OCI-M1 (cell line): ENCODE measurements around the gene NRXN2.

Experiments
- DNase-seq: peaks from one replicate; lab custom pipeline; 2025; lab: John Stamatoyannopoulos, UW

NRXN2 gene

GRCh38 chr11:64723117-64723906 is at the start of gene NRXN2:
NRXN2 (minus strand) TSS chr11:64723197; CDS start chr11:64713699, 9,498 bp downstream.
- DNase-seq, result peak; percentile 82

GRCh38 chr11:64772303-64773018 is 49.5 kb upstream of the NRXN2 start:
- no peak for DNase-seq

DNA sequence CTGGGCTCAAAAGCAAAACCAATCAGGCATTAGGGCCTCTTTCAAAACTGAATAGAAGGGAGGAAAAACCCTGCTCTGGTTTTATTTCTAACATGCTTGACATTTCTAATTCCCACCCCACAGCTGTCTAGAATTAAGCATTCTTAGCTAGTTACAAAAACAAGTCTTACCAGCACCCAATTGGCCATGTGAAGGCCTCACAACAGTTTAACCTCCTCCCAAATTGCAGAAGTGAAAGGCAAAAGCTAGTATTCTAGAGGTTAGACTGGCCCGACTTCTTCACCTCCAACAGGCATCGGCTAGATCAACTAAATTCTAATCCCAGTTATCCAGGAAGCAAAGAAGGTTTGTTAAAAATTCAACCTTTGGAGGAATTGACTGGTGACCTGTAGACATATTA is 48.9 kb upstream of the NRXN2 start:
- DNase-seq, result no peak

DNA sequence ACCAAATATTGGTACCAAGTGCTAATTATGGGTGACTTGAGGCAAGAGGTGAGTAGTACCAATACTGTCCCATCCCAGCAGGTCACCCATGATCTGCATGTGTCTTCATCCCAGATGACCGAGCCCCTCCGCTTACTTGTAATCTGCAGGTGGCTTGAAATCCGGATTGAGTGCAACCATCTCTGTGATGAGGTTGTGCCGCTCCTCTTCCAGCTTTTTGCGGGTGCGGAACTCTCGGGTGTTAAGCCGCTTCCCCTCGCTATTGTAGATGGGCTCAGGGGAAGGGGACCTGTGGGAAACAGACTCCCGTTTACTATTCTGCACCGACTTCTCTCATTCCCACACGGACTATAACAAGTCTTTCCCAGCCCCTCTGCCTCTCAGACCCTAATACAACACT is 47.1 kb upstream of the NRXN2 start:
- no peak for DNase-seq

DNA sequence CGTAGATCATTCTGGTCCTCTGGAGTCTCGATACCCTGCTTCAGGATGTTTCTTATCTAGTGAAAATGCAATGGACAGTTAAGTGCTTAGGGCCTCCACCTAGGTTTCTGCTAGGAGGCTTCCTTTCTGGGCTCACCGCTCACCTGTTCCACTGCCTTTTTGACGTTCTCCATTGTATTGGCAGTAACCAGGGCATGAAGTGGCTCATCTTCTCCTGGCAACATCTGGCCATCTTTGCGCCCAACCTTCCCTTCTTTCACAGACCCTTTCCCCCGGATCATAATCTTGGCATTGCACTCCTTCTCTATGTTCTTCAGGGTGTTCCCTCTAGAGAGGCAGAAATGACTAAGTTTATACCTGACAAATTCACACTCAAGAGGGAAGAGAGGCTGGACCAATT is 46.3 kb upstream of the NRXN2 start:
- DNase-seq, result no peak

GRCh38 chr11:64768300-64768694 is 45.3 kb upstream of the NRXN2 start:
- DNase-seq, result no peak

DNA sequence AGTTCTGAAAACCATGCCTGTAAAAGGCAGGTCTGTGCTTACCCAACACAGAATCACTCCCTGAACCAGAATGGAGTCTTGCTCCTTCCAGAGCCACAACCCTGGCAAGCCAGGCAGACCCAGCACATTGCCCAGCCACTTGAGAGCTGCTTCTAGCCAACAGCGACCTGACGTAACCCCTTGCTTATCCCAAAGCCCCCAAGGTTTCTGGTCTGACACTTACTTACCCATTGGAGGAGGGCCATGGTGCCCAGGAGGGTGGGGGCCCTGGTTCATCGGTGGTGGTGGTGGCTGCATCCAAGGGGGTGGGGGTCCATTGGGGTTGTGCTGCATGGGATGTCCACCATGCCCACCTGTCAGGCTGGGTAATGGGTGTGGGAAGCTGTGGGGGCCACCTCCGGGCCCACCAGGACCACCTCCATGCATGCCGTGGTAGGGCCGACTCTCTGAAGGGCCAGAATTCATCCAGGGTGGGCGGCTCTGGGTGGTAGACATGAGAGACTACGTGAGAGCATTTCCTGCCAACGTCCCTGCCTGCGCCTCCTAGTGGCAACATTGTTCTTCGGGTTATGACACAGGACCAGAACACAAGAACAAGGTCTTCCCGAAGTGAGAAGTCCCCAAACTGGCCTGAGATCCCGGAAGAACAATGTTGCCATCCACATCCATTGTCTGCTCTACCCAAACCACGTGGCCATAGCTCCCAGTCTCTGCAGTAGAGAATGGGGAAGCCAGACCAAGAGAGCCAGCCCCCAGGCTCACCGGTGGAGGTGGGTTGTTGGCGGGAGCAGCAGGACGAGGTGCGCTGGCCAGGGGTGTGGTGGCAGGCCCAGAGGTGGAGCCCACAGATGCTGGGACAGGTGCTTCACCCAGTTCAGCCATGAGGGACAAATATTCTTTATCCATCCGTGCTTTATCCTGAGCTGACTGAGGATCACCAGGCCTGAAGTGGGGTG is 44.6 kb upstream of the NRXN2 start:
- DNase-seq, result peak; percentile 60

GRCh38 chr11:64766881-64767280 is 43.9 kb upstream of the NRXN2 start:
- no peak for DNase-seq

GRCh38 chr11:64765851-64766665 is 43.1 kb upstream of the NRXN2 start:
- DNase-seq, result no peak

- no peak for DNase-seq
Measured at GRCh38 chr11:64765291-64765850, 42.4 kb upstream of the NRXN2 start.

DNA sequence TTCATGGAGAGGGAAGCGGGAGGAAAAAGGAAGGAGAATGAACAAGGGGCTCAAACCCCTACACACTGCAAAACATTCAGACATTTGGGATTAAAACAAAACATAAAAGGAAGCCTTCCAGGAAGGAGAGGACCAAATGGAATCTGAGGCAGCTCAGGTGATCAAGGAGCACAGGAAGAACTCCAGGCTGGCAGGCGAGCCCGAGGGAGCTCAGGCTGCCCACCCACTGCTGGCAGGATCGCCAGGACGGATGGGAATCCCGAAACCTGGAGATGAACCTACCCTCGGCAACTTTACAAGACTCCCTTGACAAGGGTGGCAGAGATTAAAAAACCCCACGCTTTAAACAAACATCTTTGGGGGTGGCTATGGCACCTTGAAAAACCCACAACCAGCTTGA is 41.8 kb upstream of the NRXN2 start:
- DNase-seq, result no peak

GRCh38 chr11:64764040-64764611 is 41.1 kb upstream of the NRXN2 start:
- DNase-seq, result no peak

- DNase-seq, result no peak
Measured at GRCh38 chr11:64763526-64764039, 40.6 kb upstream of the NRXN2 start.

GRCh38 chr11:64762674-64763525 is 39.9 kb upstream of the NRXN2 start:
- peak; percentile 65 for DNase-seq

DNA sequence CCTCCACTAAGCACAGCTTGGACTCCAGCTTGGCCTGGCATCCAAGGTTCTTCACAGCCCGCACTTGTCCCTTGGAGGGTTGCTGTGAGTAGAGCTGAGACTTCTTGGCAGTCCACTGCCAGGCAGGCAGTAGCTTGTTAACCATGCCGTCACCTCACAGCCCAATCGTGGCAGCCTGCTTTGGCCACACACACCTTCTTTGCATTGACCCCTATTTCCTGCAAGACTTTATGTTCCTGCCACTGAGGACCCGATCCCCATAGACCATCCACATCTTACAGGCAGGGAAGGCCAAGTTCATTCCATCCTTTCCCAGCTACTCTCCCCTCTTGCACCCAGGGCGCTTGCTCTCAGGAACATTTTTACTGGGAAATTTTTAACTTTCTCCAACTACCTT is 39.3 kb upstream of the NRXN2 start:
- DNase-seq, result peak; percentile 7

- DNase-seq, result peak; percentile 64
Measured at GRCh38 chr11:64760759-64761420, 37.9 kb upstream of the NRXN2 start.

- DNase-seq, result no peak
Measured at GRCh38 chr11:64759722-64760719, 37.0 kb upstream of the NRXN2 start, which contains the start of gene PYGM. PYGM (minus strand) TSS chr11:64759974; CDS start chr11:64759898, 76 bp downstream.
